Naive thymus-derived CD8-positive, alpha-beta T cell (primary cell): ENCODE results near the gene S100P. TPM values are rescaled to one million over a fixed set of nuclear protein-coding genes. Genes with fewer than 3 reads are reported as not detected.
"Not testable (repeated sequence)": the region's sequence is repeated elsewhere in the genome, so short reads cannot be mapped to it uniquely, and the experiment has no call there.

Experiments
- ATAC-seq, 2 donors: fragments of 150-1000 bp; cut with Tn5 transposase in 1 of 2; sonication (Bioruptor Pico), chemical (Tn5 transposase) in 1 of 2; 1 replicate in 1 of 2; 2 replicates in 1 of 2; pipeline ENCODE4 v1.10.0; 2021; ENCODE audit warnings: mild to moderate bottlenecking in 2 of 2, moderate library complexity in 2 of 2
- POLR2A ChIA-PET: fragments of 350-600 bp; sonication (Branson Sonifier 250); formaldehyde crosslinking; loops from one replicate; lab custom pipeline; 2021; ENCODE audit warnings: antibody characterized with exemption; lab: Charles Lee
- DNase-seq, 10 donors: peaks; one replicate each; pipeline versions ENCODE4 v3.0.0 to v3.0.0-alpha.2; 2020 to 2022
- H3K27ac Mint-ChIP-seq, 10 donors: one replicate each; pipeline ENCODE4 v1.8.0; 2020 to 2022; ENCODE audit warnings: mild to moderate bottlenecking in 10 of 10, mixed read lengths in 10 of 10, moderate library complexity in 4 of 10, inconsistent platforms in 1 of 10
- H3K27me3 Mint-ChIP-seq, 5 donors: one replicate each; pipeline ENCODE4 v1.8.0; 2021 to 2022; ENCODE audit warnings: mixed read lengths in 5 of 5
- H3K36me3 Mint-ChIP-seq, 3 donors: one replicate each; pipeline ENCODE4 v1.8.0; 2020 to 2022; ENCODE audit warnings: mixed read lengths in 3 of 3, mild to moderate bottlenecking in 2 of 3, inconsistent platforms in 1 of 3
- H3K4me1 Mint-ChIP-seq, 4 donors: one replicate each; pipeline ENCODE4 v1.8.0; 2021 to 2022; ENCODE audit warnings: mixed read lengths in 4 of 4
- H3K4me3 Mint-ChIP-seq, 10 donors: one replicate each; pipeline ENCODE4 v1.8.0; 2020 to 2022; ENCODE audit warnings: mild to moderate bottlenecking in 10 of 10, mixed read lengths in 10 of 10, moderate library complexity in 6 of 10, inconsistent platforms in 1 of 10
- H3K9me3 Mint-ChIP-seq, 9 donors: one replicate each; pipeline ENCODE4 v1.8.0; 2020 to 2022; ENCODE audit warnings: mixed read lengths in 9 of 9, mild to moderate bottlenecking in 3 of 9, inconsistent platforms in 1 of 9, moderate library complexity in 1 of 9
- polyA plus RNA-seq, 3 donors: library from polyadenylated mRNA; unstranded; fragments of 300-500 nt; fragmentation: Illumina TruSeq; gene quantifications; one replicate each; pipeline ENCODE4 v1.2.3, GENCODE V29; 2021
- total RNA-seq, 8 experiments: library from RNA in 2 of 8; stranded (reverse) in 2 of 8; gene quantifications; one replicate each; pipeline ENCODE4 v1.2.3 and lab custom pipeline; 2021 to 2026

The S100P gene
- total RNA-seq, result 1 to 10 TPM in 1 of 2 experiments, under 1 TPM in 1; 0.39 to 3.0 TPM
- polyA plus RNA-seq, result 1 to 10 TPM in 1 of 3 donors, not detected in 2; 3.2 TPM
- total RNA-seq (lab: John Stamatoyannopoulos, UW), result 0 to 0.67 (median 0.20) reads per million in 6 experiments

DNA sequence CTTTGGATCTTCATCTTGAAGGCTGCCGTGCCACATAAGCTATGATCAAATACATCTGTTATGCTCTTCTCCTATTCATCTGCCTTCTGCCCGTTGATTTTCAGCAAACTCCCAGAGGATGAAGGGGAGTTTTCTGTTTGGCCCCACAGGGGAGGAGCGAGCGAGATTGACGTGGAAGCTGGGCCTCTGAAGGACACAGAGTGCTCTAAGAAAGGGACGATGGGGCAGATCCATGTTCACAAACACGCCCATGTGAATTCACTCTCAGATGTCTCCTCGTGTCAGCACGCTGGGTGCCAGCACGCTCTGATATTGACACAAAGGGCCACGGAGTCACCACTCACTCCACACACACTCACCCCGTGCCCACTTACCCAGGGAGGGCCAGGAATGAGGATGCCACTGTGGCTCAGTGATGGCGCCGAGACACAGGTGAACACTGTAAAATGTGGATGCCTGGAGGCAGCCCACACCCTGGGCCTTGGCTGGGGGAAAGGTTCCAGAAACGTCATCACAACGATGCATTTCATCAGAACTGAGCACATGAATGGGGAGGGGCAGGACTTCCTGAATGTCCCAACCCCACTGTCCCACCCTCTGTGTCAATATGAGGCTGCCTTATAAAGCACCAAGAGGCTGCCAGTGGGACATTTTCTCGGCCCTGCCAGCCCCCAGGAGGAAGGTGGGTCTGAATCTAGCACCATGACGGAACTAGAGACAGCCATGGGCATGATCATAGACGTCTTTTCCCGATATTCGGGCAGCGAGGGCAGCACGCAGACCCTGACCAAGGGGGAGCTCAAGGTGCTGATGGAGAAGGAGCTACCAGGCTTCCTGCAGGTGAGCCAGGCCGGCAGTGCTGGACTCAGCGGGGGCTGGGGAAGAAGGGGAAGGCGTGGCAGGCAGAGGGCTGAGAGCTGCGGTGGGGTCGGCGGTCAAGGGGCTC lies at the start of gene S100P:
Gene S100P (plus strand): TSS at position 648 of the 946 bp plus-strand sequence. CDS start 55 bp downstream, at position 703.
- H3K4me3 Mint-ChIP-seq, result peak within 1 kb of the TSS; percentile 13 to 85 (median 78)
- H3K4me1 Mint-ChIP-seq, result peaks cover 50 to 90% (median 85%) of the 10 kb centered on the region in 4 donors
- ATAC-seq, result no peak
- no peak for DNase-seq
- POLR2A ChIA-PET, result interaction anchor here (0.9 to 16.9 kb wide), 5 partner anchors 13 to 374 kb away, joined by 3 to 521 read pairs (median 42); partner anchors contain the start of genes BLOC1S4, GRPEL1 and MRFAP1L1
- H3K9me3 Mint-ChIP-seq, result no peaks in the 10 kb centered on the region
- no peaks in the 10 kb centered on the region for H3K36me3 Mint-ChIP-seq
- no peaks in the 10 kb centered on the region for H3K27me3 Mint-ChIP-seq
- H3K27ac Mint-ChIP-seq, result peak within 1 kb of the TSS; percentile 71 to 98 (median 95)

DNA sequence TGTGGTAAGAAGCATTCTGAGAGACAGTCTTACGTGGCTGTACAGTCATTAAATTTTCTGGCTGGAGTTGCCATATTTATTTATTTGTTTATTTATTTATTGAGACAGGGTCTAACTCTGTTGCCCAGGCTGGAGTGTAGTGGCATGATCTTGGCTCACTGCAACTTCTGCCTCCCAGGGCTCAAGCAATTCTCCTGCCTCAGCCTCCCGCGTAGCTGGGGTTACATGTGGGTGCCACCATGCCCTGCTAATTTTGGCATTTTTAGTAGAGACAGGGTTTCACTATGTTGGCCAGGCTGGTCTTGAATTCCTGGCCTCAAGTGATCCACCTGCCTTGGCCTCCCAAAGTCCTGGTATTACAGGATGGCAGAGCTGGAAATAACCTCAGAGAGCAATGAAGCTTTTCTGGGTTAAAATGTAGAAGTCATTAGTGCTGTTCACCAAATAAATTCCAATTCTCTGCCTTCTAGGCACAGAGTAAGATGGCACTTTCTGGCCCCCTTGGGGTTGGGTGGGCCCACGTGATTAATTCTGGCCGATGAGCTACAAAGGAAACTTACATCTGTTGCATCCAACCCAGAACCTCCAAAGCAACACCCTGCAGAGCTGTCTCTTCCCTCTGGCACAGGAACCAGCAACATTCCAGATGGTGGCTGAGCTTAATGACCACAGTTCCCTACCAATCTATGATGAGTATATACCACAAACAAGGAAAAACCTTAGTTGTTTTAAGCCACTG lies 48.7 kb upstream of the S100P start:
- H3K4me3 Mint-ChIP-seq, result no peak overlapping the region
- no peak for ATAC-seq
- peaks cover 8 to 36% (median 16%) of the 10 kb centered on the region in 3 donors for H3K36me3 Mint-ChIP-seq
- peak overlapping the region; percentile 50 to 100 (median 84) for H3K27ac Mint-ChIP-seq
- H3K27me3 Mint-ChIP-seq, result no peaks in the 10 kb centered on the region
- DNase-seq, result no peak
- no peaks in the 10 kb centered on the region for H3K9me3 Mint-ChIP-seq
- peaks cover 25 to 54% (median 41%) of the 10 kb centered on the region in 4 donors for H3K4me1 Mint-ChIP-seq
- POLR2A ChIA-PET, result interaction anchor here (0.7 to 8.5 kb wide), 3 partner anchors 9 to 30 kb away, joined by 3 to 165 read pairs (median 76); a partner anchor contains a TSS

DNA sequence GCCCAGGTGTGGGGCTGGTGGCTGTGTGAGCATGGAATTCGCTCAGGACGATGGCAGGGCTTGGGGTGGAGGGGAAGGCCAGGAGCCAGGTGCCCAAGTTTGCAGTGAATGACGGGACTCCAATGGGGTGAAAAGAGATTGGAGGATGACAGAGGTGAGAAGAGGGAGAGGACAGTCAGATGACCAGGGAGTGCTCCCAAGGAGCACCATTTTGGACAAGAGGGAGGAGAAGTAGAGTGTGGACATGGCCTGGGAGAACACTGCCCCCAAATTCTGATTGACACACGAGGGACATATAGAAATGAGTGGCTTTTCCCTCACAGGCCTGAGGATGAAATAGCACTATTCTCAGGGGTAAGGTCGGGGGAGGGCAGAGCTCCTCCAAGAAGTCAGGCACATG lies 46.5 kb upstream of the S100P start:
- Mint-ChIP-seq H3K4me1 (peaks cover 8 to 32% (median 23%) of the 10 kb centered on the region in 4 donors), H3K27me3 (no peaks in the 10 kb centered on the region), H3K4me3 (no peak overlapping the region), H3K36me3 (peaks cover under 1 to 16% (median 2%) of the 10 kb centered on the region in 3 donors), H3K27ac (peak overlapping the region in 7 of 10 donors; percentile 24 to 100 (median 67)), H3K9me3 (no peaks in the 10 kb centered on the region)
- ATAC-seq, result no peak
- DNase-seq, result no peak
- POLR2A ChIA-PET, result interaction anchor here (1.4 to 7.6 kb wide), 2 partner anchors 11 to 26 kb away, joined by 11 to 76 read pairs; a partner anchor contains a TSS

DNA sequence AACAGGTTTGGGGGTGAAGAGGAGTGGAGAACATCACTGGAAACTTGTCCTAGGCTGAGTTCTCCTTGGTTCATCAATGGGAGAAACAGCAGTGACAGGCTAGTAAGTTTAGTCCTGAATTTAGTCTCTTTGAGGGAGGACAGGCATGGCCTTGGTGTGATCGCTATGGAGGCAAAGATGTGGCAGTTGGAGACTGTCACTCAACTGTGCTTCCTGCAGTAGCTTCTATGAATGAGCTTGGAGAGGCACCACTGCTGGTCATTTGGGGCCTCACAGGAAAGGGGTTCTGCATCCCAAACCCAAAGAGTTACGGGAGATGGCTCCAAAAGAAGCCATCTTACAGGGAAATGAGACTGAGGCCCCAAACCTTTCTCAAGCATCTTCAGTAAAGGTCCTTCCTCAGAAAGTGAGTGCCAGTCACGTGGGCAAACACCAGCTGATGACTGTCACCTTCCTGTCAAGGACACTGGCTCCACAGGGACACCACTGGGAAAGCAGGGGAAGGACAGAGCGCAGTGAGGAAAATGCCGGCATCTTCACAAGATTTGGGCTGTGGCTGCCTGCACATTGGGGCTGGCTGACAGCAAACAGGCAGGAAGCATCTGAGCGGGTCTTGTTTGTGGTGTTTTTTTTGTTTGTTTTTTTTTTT lies 46.0 kb upstream of the S100P start:
- H3K4me1 Mint-ChIP-seq, result peaks cover 5 to 27% (median 17%) of the 10 kb centered on the region in 4 donors
- H3K27ac Mint-ChIP-seq, result peak overlapping the region in 3 of 10 donors; percentile 24 to 100 (median 37)
- H3K4me3 Mint-ChIP-seq, result no peak overlapping the region
- ATAC-seq (no peak), DNase-seq (no peak)
- peaks cover 0 to 11% (median 0%) of the 10 kb centered on the region in 3 donors for H3K36me3 Mint-ChIP-seq
- no peaks in the 10 kb centered on the region for H3K9me3 Mint-ChIP-seq
- no peaks in the 10 kb centered on the region for H3K27me3 Mint-ChIP-seq
- POLR2A ChIA-PET, result interaction anchor here (0.7 to 7.6 kb wide), 3 partner anchors 10 to 101 kb away, joined by 3 to 76 read pairs (median 11); a partner anchor contains a TSS

DNA sequence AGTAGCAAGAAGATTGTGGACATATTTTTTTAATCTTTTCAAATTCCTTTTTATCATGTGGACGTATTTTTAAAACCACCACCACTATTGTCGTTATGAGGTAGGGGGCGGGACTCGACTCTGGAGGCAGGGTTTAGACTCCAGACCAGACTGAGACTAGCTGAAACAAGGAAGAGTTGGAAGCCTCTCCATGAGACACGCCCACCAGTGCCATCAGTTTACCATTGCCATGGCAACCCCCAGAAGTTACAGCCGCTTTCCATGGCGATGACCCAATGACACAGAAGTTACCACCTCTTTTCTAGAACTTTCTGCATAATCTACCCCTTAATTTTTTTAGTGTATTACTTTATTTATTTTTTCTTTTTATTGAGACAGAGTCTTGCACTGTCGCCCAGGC lies 44.5 kb upstream of the S100P start:
- DNase-seq (no peak), ATAC-seq (no peak)
- Mint-ChIP-seq H3K9me3 (no peaks in the 10 kb centered on the region), H3K4me3 (no peak overlapping the region), H3K27ac (peak overlapping the region in 1 of 10 donors; percentile 43), H3K36me3 (no peaks in the 10 kb centered on the region), H3K4me1 (peaks cover 0 to 14% (median 5%) of the 10 kb centered on the region in 4 donors), H3K27me3 (no peaks in the 10 kb centered on the region)
- POLR2A ChIA-PET, result no interaction called here

DNA sequence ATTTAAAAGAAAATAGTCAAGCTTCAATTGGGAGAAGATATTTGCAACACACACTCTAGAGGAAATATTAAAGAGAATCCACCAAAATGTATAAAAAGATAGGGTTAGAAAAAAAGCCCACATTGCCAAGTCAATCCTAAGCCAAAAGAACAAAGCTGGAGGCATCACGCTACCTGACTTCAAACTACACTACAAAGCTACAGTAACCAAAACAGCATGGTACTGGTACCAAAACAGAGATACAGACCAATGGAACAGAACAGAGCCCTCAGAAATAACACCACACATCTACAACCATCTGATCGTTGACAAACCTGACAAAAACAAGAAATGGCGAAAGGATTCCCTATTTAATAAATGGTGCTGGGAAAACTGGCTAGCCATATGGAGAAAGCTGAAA lies 39.5 kb upstream of the S100P start:
- not testable (repeated sequence) for H3K4me1 Mint-ChIP-seq, DNase-seq, ATAC-seq, H3K27me3 Mint-ChIP-seq, H3K36me3 Mint-ChIP-seq, H3K4me3 Mint-ChIP-seq, H3K27ac Mint-ChIP-seq, H3K9me3 Mint-ChIP-seq
- POLR2A ChIA-PET, result interaction anchor here (0.6 to 1.6 kb wide), 4 partner anchors 10 to 19 kb away, joined by 3 to 5 read pairs (median 4); no protein-coding TSS in a partner anchor

DNA sequence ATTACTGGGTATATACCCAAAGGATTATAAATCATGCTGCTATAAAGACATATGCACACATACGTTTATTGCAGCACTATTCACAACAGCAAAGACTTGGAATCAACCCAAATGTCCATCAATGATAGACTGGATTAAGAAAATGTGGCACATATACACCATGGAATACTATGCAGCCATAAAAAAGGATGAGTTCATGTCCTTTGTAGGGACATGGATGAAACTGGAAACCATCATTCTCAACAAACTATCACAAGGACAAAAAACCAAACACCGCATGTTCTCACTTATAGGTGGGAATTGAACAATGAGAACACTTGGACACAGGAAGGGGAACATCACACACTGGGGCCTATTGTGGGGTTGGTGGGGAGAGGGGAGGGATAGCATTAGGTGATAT lies 38.4 kb upstream of the S100P start:
- H3K9me3 Mint-ChIP-seq, H3K27ac Mint-ChIP-seq, H3K36me3 Mint-ChIP-seq, H3K4me3 Mint-ChIP-seq, ATAC-seq, DNase-seq, H3K27me3 Mint-ChIP-seq: not testable (repeated sequence)
- POLR2A ChIA-PET, result interaction anchor here (1.4 to 5.4 kb wide), 2 partner anchors 12 to 18 kb away, joined by 5 to 76 read pairs; partner anchors contain the start of gene MRFAP1
- H3K4me1 Mint-ChIP-seq, result peaks cover 0 to 15% (median 12%) of the 10 kb centered on the region in 4 donors

DNA sequence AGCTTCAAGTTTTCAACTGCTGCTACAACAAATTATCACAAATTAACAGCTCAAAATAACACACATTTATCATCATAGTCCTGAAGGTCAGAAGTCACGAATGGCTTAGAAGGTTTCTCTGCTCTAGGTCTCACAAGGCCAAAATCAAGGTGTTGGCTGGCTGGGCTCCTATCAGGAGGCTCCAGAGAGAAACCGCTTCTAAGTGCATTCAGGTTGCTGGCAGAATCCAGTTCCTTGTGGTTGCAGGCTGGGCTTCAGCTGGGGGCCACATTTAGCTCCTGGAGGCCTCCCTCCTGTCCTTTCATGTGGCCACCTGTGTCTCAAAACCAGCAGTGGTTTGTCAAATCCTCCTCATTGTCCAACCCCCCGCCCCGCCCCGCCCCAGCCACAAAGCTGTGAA lies 37.8 kb upstream of the S100P start:
- Mint-ChIP-seq H3K36me3 (no peaks in the 10 kb centered on the region), H3K27me3 (peaks cover 0 to 9% (median 1%) of the 10 kb centered on the region in 5 donors), H3K27ac (no peak overlapping the region), H3K4me1 (peaks cover 0 to 16% (median 12%) of the 10 kb centered on the region in 4 donors), H3K4me3 (no peak overlapping the region), H3K9me3 (no peaks in the 10 kb centered on the region)
- no peak for ATAC-seq
- DNase-seq, result no peak
- POLR2A ChIA-PET, result interaction anchor here (1.4 to 5.4 kb wide), 2 partner anchors 12 to 18 kb away, joined by 5 to 76 read pairs; partner anchors contain the start of gene MRFAP1

DNA sequence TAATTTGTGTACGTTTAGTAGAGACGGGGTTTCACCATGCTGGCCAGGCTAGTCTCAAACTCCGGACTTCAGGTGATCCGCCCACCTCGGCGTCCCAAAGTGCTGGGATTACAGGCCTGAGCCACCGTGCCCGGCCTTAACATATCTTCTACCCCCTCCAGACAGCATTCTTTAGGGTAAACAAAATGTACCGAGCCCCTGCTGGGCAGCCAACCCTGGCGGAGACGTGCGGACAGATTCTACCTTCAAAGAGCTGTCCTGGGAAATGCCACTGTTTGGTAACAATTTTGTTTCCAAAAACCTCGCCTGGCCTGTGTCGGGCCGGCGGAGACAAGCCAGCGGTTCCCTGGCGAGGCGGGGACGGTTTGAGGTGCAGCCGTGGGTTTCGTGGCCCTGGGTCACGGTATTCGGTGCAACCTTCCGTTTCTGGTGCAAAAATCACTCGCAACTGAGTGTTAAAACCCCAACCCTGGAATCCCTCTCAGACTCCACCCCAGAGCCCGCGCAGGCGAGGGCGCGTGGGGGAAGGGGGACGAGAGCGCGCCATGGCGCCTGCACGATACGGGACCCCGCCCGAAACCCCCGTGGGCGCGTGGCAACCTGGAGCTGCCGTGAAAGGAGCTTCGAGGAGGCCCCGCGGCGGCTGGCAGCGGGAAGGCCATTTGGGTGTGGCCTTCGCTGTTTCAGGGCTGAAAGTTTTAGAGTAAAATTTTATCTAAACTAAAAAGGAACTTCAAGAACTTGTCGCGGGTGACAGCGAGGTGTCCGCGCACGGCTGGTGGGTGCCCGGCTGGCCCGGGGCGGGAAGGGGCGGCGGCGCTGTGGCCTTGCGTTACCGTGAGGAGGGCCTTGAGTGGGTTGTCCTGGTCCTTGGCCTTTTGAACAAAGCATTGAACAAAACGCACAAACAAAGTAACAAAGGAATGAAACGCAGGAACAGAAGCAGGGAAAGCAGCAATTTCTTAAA lies 36.2 kb upstream of the S100P start:
- Mint-ChIP-seq H3K27me3 (peaks cover 0 to 23% (median 2%) of the 10 kb centered on the region in 5 donors), H3K4me1 (peaks cover 0 to 16% (median 12%) of the 10 kb centered on the region in 4 donors), H3K4me3 (peak overlapping the region; percentile 68 to 83 (median 76)), H3K9me3 (no peaks in the 10 kb centered on the region), H3K36me3 (no peaks in the 10 kb centered on the region), H3K27ac (peak overlapping the region in 4 of 10 donors; percentile 15 to 69 (median 36))
- ATAC-seq (no peak), DNase-seq (no peak)
- POLR2A ChIA-PET, result interaction anchor here (0.6 to 5.4 kb wide), 4 partner anchors 14 to 330 kb away, joined by 3 to 76 read pairs (median 14); partner anchors contain the start of genes BLOC1S4 and MRFAP1

DNA sequence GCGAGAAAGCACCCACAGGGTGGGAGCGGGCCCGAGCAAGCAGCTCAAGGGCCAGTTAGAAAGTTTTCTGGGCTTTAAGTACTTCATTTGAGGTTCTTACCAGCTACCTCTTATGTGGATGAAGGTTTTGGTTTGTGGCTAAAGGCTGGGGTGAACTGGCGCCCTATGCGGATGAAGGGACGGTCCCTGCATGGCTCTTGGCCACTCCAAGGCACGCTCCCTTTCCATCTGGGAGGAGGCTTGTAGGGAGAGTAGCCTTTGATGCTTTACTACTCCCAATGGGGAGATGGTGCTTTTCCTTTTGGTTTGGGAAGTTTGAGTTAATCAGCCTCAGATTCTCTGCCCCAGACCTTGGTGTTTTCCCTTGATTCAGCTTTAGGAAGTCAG lies 35.5 kb upstream of the S100P start:
- ATAC-seq (peak in 1 of 2 donors; percentile 2), DNase-seq (no peak)
- Mint-ChIP-seq H3K4me1 (peaks cover 1 to 16% (median 12%) of the 10 kb centered on the region in 4 donors), H3K4me3 (peak overlapping the region; percentile 68 to 83 (median 76)), H3K27ac (peak overlapping the region in 5 of 10 donors; percentile 15 to 78 (median 54)), H3K27me3 (peaks cover 0 to 29% (median 5%) of the 10 kb centered on the region in 5 donors), H3K9me3 (no peaks in the 10 kb centered on the region), H3K36me3 (no peaks in the 10 kb centered on the region)
- POLR2A ChIA-PET, result interaction anchor here (0.6 to 5.4 kb wide), 5 partner anchors 14 to 329 kb away, joined by 3 to 76 read pairs (median 11); partner anchors contain the start of genes BLOC1S4 and MRFAP1
